Cardiac muscle cell (in vitro differentiated cells and primary cell): ENCODE measurements around the gene TRMU. TPM values are rescaled to one million over a fixed set of nuclear protein-coding genes. Genes with fewer than 3 reads are reported as not detected.

Source experiments
- DNase-seq, 2 donors: peaks; one replicate each; pipeline versions ENCODE4 v3.0.0 to v3.0.0-alpha.2; 2010 to 2017; ENCODE audit warnings: low read depth in 1 of 2, low spot score in 1 of 2
- H3K27ac ChIP-seq: fragments of 200-600 bp; sonication (generic); 2 replicates; pipeline ENCODE4 v1.5.1; 2016
- H3K27me3 ChIP-seq: fragments of 200-600 bp; sonication (generic); 2 replicates; pipeline ENCODE4 v1.6.0; 2016; ENCODE audit warnings: control low read depth
- H3K36me3 ChIP-seq: fragments of 200-600 bp; sonication (generic); 2 replicates; pipeline ENCODE4 v1.5.1; 2016; ENCODE audit warnings: control low read depth
- H3K4me1 ChIP-seq: fragments of 200-600 bp; sonication (generic); 2 replicates; pipeline ENCODE4 v1.8.1; 2017; ENCODE audit warnings: low read depth, mild to moderate bottlenecking, mixed run types
- H3K4me3 ChIP-seq: fragments of 200-600 bp; sonication (generic); 2 replicates; pipeline ENCODE4 v1.5.1; 2016; ENCODE audit warnings: mild to moderate bottlenecking
- H3K9me3 ChIP-seq: fragments of 200-600 bp; sonication (generic); 2 replicates; pipeline ENCODE4 v1.5.1; 2017; ENCODE audit warnings: low read depth, mild to moderate bottlenecking, control low read depth
- CTCF ChIP-seq: IDR thresholded peaks from 2 replicates; pipeline ENCODE4 v1.5.1; 2012; ENCODE audit warnings: low read depth, mild to moderate bottlenecking, low read length
- polyA plus RNA-seq: library from polyadenylated mRNA; unstranded; fragments of >200 nt; fragmentation: Nextera tagmentation; extraction: Ambion mirVana; gene quantifications from 2 replicates; pipeline ENCODE4 v1.2.1, GENCODE V29; 2016
- total RNA-seq: library from RNA; depleted of rRNA; stranded (reverse); fragments of >200 nt; gene quantifications from 2 replicates; pipeline ENCODE4 v1.2.3, GENCODE V29; 2016

TRMU gene
- total and polyA plus RNA-seq, 2 experiments from 2014 or later, result 127 to 130 TPM

- H3K27ac ChIP-seq, result no peak overlapping the region
- H3K27me3 ChIP-seq, result no peaks in the 10 kb centered on the region
- no peak overlapping the region for H3K4me3 ChIP-seq
Measured at GRCh38 chr22:46363611-46364321, 28.3 kb downstream of the TRMU start.

GRCh38 chr22:46364341-46365165 is 29.0 kb downstream of the TRMU start:
- no peak overlapping the region for H3K27ac ChIP-seq
- no peak for DNase-seq
- H3K4me3 ChIP-seq, result no peak overlapping the region
- no peak for TF ChIP-seq CTCF
- no peaks in the 10 kb centered on the region for H3K9me3 ChIP-seq
- H3K4me1 ChIP-seq, result no peaks in the 10 kb centered on the region
- peaks cover 6% of the 10 kb centered on the region for H3K36me3 ChIP-seq
- no peaks in the 10 kb centered on the region for H3K27me3 ChIP-seq

More at GRCh38 chr22:46363611-46364321, 28.3 kb downstream of the TRMU start:
- Histone ChIP-seq H3K36me3 (peaks cover 6% of the 10 kb centered on the region), H3K4me1 (no peaks in the 10 kb centered on the region), H3K9me3 (no peaks in the 10 kb centered on the region)
- no peak for DNase-seq
- no peak for TF ChIP-seq CTCF

- no peaks in the 10 kb centered on the region for H3K9me3 ChIP-seq
- DNase-seq, result no peak
- H3K4me1 ChIP-seq, result peaks cover under 1% of the 10 kb centered on the region
- no peak for TF ChIP-seq CTCF
- no peaks in the 10 kb centered on the region for H3K27me3 ChIP-seq
- H3K27ac ChIP-seq, result no peak overlapping the region
- peaks cover 6% of the 10 kb centered on the region for H3K36me3 ChIP-seq
- H3K4me3 ChIP-seq, result no peak overlapping the region
Measured at GRCh38 chr22:46365166-46365624, 29.7 kb downstream of the TRMU start.

- H3K27me3 ChIP-seq, result no peaks in the 10 kb centered on the region
- H3K4me1 ChIP-seq, result peaks cover 8% of the 10 kb centered on the region
- H3K36me3 ChIP-seq, result peaks cover 6% of the 10 kb centered on the region
- TF ChIP-seq CTCF, result no peak
- no peak overlapping the region for H3K27ac ChIP-seq
- no peaks in the 10 kb centered on the region for H3K9me3 ChIP-seq
- DNase-seq, result no peak
- H3K4me3 ChIP-seq, result no peak overlapping the region
Measured at GRCh38 chr22:46366327-46366731, 30.8 kb downstream of the TRMU start.

- Histone ChIP-seq H3K27me3 (no peaks in the 10 kb centered on the region), H3K27ac (no peak overlapping the region), H3K36me3 (peaks cover 6% of the 10 kb centered on the region), H3K4me3 (no peak overlapping the region), H3K9me3 (no peaks in the 10 kb centered on the region), H3K4me1 (peaks cover 8% of the 10 kb centered on the region)
- no peak for TF ChIP-seq CTCF
- no peak for DNase-seq
Measured at GRCh38 chr22:46366801-46367706, 31.5 kb downstream of the TRMU start.
